ENCODE measurements around the gene ARPC4.

The ARPC4 gene

DNA sequence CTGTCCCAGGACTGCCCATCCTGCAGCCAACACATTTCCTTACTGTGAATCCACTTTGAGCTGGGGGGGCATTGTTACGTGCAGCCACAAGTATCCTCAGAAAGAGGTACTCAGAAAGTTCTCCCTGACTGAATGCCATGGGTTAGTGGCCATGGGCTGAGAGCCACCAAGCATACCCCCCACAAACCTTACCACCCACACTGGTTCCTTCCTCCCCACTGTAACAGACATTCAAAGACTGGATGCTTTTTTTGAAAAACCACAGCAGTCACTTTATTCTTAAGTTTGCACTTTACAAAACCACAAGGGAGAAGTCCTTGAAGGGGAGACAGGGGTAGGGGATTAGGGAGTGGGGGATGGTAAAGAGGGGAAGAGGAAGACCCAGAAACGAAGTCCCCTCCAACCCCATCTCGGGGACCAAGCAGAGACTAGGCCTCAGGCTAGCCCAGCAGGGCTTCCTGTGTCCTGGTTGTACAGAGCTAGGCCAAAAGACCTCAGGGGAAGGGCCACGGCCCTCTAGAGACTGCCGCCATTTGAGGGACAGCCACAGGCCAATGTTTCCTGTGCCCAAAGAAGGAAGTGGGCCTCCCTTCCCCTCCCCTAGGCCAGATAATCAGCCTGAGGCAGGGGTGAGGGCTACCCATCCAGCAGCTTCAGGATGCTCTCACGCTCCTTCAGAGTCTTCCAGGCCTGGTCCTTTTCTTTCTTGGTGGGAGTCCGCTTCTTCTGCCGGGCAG, 13.0 kb upstream of the ARPC4 start:
- Mint-ChIP-seq H3K4me1 (ENCODE audit: low read depth) (peaks cover 59% of the 10 kb centered on the region), H3K9me3 (no peaks in the 10 kb centered on the region), H3K36me3 (ENCODE audit: low read depth) (peaks cover 39% of the 10 kb centered on the region), H3K4me3 (peak overlapping the region; percentile 46), H3K27me3 (ENCODE audit: low read depth) (no peaks in the 10 kb centered on the region), H3K27ac (peak overlapping the region; percentile 85)
- DNase-seq (ENCODE audit: low spot score) = peak; percentile 70

GRCh38 chr3:9780458-9780812, 12.4 kb upstream of the ARPC4 start:
- H3K36me3 Mint-ChIP-seq (ENCODE audit: low read depth) = peaks cover 44% of the 10 kb centered on the region
- peaks cover 59% of the 10 kb centered on the region for H3K4me1 Mint-ChIP-seq (ENCODE audit: low read depth)
- H3K27ac Mint-ChIP-seq = peak overlapping the region; percentile 85
- peak overlapping the region; percentile 46 for H3K4me3 Mint-ChIP-seq
- DNase-seq (ENCODE audit: low spot score) = no peak
- H3K27me3 Mint-ChIP-seq (ENCODE audit: low read depth) = no peaks in the 10 kb centered on the region
- H3K9me3 Mint-ChIP-seq = no peaks in the 10 kb centered on the region

GRCh38 chr3:9780910-9781309, 12.0 kb upstream of the ARPC4 start:
- DNase-seq (ENCODE audit: low spot score) = no peak
- H3K36me3 Mint-ChIP-seq (ENCODE audit: low read depth) = peaks cover 48% of the 10 kb centered on the region
- peak overlapping the region; percentile 85 for H3K27ac Mint-ChIP-seq
- H3K9me3 Mint-ChIP-seq = no peaks in the 10 kb centered on the region
- peaks cover 61% of the 10 kb centered on the region for H3K4me1 Mint-ChIP-seq (ENCODE audit: low read depth)
- H3K27me3 Mint-ChIP-seq (ENCODE audit: low read depth) = no peaks in the 10 kb centered on the region
- H3K4me3 Mint-ChIP-seq = peak overlapping the region; percentile 46

- H3K4me3 Mint-ChIP-seq = no peak overlapping the region
- H3K27ac Mint-ChIP-seq = peak overlapping the region; percentile 69
- H3K27me3 Mint-ChIP-seq (ENCODE audit: low read depth) = no peaks in the 10 kb centered on the region
- DNase-seq (ENCODE audit: low spot score) = no peak
- peaks cover 53% of the 10 kb centered on the region for H3K36me3 Mint-ChIP-seq (ENCODE audit: low read depth)
- H3K4me1 Mint-ChIP-seq (ENCODE audit: low read depth) = peaks cover 64% of the 10 kb centered on the region
- H3K9me3 Mint-ChIP-seq = no peaks in the 10 kb centered on the region
These were observed 11.3 kb upstream of the ARPC4 start for GRCh38 chr3:9781551-9781950.

- no peak for DNase-seq (ENCODE audit: low spot score)
- peaks cover 55% of the 10 kb centered on the region for H3K36me3 Mint-ChIP-seq (ENCODE audit: low read depth)
These were observed 10.8 kb upstream of the ARPC4 start for GRCh38 chr3:9781978-9782603.

DNA sequence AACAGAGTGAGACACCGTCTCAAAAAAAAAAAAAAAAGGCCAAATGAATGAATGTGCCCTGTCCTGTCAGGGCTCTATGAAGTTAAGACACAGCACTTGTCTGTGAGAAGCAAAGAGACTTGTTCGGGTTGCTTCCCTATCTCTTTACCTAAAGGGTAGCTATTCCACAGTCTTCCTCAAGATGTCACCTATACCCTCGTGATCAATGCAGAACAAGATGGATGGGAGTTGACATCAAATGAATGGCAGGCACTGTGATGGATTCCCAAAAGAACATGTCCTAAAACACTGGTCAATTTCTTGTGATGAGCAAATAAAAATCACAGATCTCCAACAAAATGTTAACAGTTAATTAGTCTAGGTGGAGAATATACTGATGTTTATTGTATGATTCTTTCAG, 10.1 kb upstream of the ARPC4 start:
- no peaks in the 10 kb centered on the region for H3K27me3 Mint-ChIP-seq (ENCODE audit: low read depth)
- peaks cover 59% of the 10 kb centered on the region for H3K36me3 Mint-ChIP-seq (ENCODE audit: low read depth)
- H3K27ac Mint-ChIP-seq = peak overlapping the region; percentile 50
- H3K9me3 Mint-ChIP-seq = no peaks in the 10 kb centered on the region
- DNase-seq (ENCODE audit: low spot score) = no peak
- peaks cover 68% of the 10 kb centered on the region for H3K4me1 Mint-ChIP-seq (ENCODE audit: low read depth)
- no peak overlapping the region for H3K4me3 Mint-ChIP-seq

More at GRCh38 chr3:9781978-9782603, 10.8 kb upstream of the ARPC4 start:
- H3K27me3 Mint-ChIP-seq (ENCODE audit: low read depth) = no peaks in the 10 kb centered on the region
- H3K4me3 Mint-ChIP-seq = no peak overlapping the region
- H3K9me3 Mint-ChIP-seq = no peaks in the 10 kb centered on the region
- peak overlapping the region; percentile 71 for H3K27ac Mint-ChIP-seq
- peaks cover 68% of the 10 kb centered on the region for H3K4me1 Mint-ChIP-seq (ENCODE audit: low read depth)

DNA sequence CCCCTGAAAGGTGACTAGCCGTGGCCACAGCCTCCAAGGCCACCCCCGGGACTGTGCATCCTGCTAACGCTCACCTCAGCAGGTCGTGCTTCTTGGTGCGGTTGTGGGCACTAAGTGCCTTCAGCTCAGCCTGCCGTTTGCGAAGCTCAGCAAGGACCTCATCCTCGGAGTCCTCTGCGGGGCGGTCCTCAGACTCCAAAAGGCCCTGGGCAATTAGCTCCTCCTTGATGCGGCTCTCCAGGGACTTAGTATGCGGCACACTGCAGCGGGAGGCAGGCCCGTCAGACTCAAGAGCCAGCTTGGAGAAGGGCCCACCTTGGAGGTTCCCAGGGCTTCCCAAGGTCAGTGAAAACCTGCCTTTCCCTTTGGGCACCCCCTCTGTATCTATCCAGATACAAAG, 8.9 kb upstream of the ARPC4 start:
- Mint-ChIP-seq H3K9me3 (no peaks in the 10 kb centered on the region), H3K4me1 (ENCODE audit: low read depth) (peaks cover 61% of the 10 kb centered on the region), H3K27me3 (ENCODE audit: low read depth) (no peaks in the 10 kb centered on the region), H3K4me3 (no peak overlapping the region), H3K27ac (no peak overlapping the region), H3K36me3 (ENCODE audit: low read depth) (peaks cover 60% of the 10 kb centered on the region)
- DNase-seq (ENCODE audit: low spot score) = no peak

DNA sequence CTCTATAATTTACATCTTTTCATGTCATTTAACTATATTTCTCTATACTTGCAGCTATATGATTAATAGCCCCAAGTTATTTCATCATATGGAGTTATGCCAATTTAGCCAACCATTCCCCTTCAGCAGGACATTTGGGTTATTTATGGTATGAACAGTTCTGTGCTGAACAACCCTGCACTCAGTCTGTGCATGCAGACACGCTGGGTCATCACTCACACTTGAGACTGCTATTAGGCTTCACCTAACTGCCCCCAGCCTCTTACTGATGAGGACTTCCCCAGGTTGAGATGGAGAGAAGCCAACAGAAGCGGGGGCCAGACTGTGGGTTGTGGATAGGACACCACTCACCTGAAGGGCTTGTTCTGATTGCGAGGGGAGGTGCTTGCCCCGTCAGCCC, 7.9 kb upstream of the ARPC4 start:
- no peak for DNase-seq (ENCODE audit: low spot score)

DNA sequence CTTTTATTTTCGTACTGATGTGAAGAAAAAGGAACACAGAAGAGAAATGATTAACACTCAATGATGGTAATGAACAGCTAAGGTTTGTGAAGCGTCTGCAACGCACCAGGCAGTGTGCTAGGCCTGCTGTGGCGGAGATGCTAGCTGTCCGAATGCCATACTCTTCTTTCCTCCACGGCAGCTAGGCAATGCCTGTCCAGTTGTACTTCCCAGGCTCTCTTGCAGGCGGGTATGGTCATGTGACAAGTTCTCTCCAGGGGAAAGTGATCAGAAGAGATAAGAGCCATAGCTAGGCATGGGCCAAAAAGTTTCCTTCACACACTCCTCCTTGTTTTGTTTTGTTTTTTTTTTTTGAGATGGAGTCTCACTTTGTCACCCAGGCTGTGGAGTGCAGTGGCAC, 7.3 kb upstream of the ARPC4 start:
- Mint-ChIP-seq H3K4me1 (ENCODE audit: low read depth) (peaks cover 55% of the 10 kb centered on the region), H3K4me3 (no peak overlapping the region), H3K9me3 (no peaks in the 10 kb centered on the region), H3K36me3 (ENCODE audit: low read depth) (peaks cover 63% of the 10 kb centered on the region), H3K27me3 (ENCODE audit: low read depth) (no peaks in the 10 kb centered on the region), H3K27ac (no peak overlapping the region)
- DNase-seq (ENCODE audit: low spot score) = no peak

More for the DNA sequence above, 7.9 kb upstream of the ARPC4 start:
- Mint-ChIP-seq H3K4me3 (no peak overlapping the region), H3K4me1 (ENCODE audit: low read depth) (peaks cover 56% of the 10 kb centered on the region), H3K27me3 (ENCODE audit: low read depth) (no peaks in the 10 kb centered on the region), H3K9me3 (no peaks in the 10 kb centered on the region), H3K27ac (no peak overlapping the region), H3K36me3 (ENCODE audit: low read depth) (peaks cover 63% of the 10 kb centered on the region)

DNA sequence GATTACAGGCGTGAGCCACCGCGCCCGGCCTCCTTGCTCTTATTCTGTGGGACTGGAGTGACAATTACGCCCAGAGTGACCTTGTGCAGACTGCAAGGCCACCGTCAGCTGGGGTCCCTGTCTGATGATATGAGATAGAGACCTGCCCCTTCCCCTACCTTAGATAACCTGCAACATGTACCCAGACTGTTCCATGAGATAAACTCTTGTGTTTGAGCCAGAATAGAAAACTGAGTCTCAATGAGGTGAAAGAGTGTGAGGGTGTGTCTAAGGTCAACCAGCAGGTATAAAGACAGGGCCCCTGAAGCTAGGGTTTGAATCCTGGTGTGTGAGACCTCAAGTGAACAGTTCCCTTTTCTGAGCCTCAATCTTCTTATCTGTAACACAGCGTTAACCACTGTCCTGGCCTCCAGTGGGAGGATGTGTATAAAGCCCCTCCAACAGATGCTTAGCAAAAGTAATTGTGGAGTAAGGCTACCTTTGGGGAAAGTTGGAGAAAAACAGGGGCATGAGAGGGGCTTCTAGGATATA, 6.6 kb upstream of the ARPC4 start:
- no peaks in the 10 kb centered on the region for H3K9me3 Mint-ChIP-seq
- H3K4me1 Mint-ChIP-seq (ENCODE audit: low read depth) = peaks cover 57% of the 10 kb centered on the region
- DNase-seq (ENCODE audit: low spot score) = no peak
- no peak overlapping the region for H3K4me3 Mint-ChIP-seq
- H3K27ac Mint-ChIP-seq = peak overlapping the region; percentile 26
- H3K27me3 Mint-ChIP-seq (ENCODE audit: low read depth) = no peaks in the 10 kb centered on the region
- peaks cover 59% of the 10 kb centered on the region for H3K36me3 Mint-ChIP-seq (ENCODE audit: low read depth)

GRCh38 chr3:9786825-9787669, 5.8 kb upstream of the ARPC4 start:
- Mint-ChIP-seq H3K4me3 (peak overlapping the region; percentile 60), H3K27me3 (ENCODE audit: low read depth) (no peaks in the 10 kb centered on the region), H3K36me3 (ENCODE audit: low read depth) (peaks cover 58% of the 10 kb centered on the region), H3K9me3 (no peaks in the 10 kb centered on the region), H3K27ac (peak overlapping the region; percentile 91), H3K4me1 (ENCODE audit: low read depth) (peaks cover 54% of the 10 kb centered on the region)
- no peak for DNase-seq (ENCODE audit: low spot score)

- Mint-ChIP-seq H3K36me3 (ENCODE audit: low read depth) (peaks cover 52% of the 10 kb centered on the region), H3K4me3 (peak overlapping the region; percentile 60), H3K4me1 (ENCODE audit: low read depth) (peaks cover 47% of the 10 kb centered on the region)
These were observed 5.2 kb upstream of the ARPC4 start for GRCh38 chr3:9787714-9788113.

DNA sequence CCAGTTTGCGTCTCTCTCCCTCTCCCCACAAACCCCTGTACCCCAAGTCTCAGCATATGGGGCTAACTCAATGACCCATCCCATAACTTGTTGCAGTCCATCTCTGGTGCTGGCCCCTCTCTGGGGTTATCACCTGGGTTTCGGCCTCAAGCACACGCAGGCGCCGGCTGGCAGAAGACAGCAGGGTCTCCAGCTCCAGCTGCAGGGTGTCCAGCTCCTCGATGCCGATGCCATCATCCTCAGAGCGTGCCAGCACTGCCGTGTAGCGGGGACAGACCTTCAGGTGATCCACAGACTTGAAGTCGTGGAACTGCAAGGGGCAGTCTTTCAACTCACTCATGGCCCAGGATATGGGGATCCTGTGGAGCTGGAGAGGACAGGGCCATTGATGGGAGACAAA, 1.8 kb upstream of the ARPC4 start:
- Mint-ChIP-seq H3K27me3 (ENCODE audit: low read depth) (no peaks in the 10 kb centered on the region), H3K4me1 (ENCODE audit: low read depth) (peaks cover 53% of the 10 kb centered on the region), H3K4me3 (peak overlapping the region; percentile 98), H3K36me3 (ENCODE audit: low read depth) (peaks cover 54% of the 10 kb centered on the region), H3K27ac (peak overlapping the region; percentile 99), H3K9me3 (no peaks in the 10 kb centered on the region)
- no peak for DNase-seq (ENCODE audit: low spot score)

More at GRCh38 chr3:9787714-9788113, 5.2 kb upstream of the ARPC4 start:
- peak overlapping the region; percentile 91 for H3K27ac Mint-ChIP-seq
- H3K27me3 Mint-ChIP-seq (ENCODE audit: low read depth) = no peaks in the 10 kb centered on the region
- peak; percentile 65 for DNase-seq (ENCODE audit: low spot score)
- no peaks in the 10 kb centered on the region for H3K9me3 Mint-ChIP-seq

Data from T-helper 2 cell treated with Interferon-gamma antibody and Interleukin-4, amounts not matched to agents 5 μg/mL and 100 μg/mL, for 36 hours (primary cell).